PC-9 (cell line): ENCODE data around the gene SMC2. TPM values are rescaled to one million over a fixed set of nuclear protein-coding genes. Genes with fewer than 3 reads are reported as not detected.

ENCODE experiments used
- BruUV-seq: library from RNA; stranded (reverse); fragments of 400-500 nt; replicated peaks from 2 replicates; lab custom pipeline; 2021; lab: Mats Ljungman, UMichigan
- CTCF ChIA-PET: fragments of 300-600 bp; sonication (Branson Sonifier 250); formaldehyde crosslinking; loops from one replicate; lab custom pipeline; 2022; ENCODE audit warnings: antibody characterized with exemption; lab: Charles Lee
- POLR2A ChIA-PET: fragments of 300-600 bp; sonication (Branson Sonifier 250); formaldehyde crosslinking; loops from one replicate; lab custom pipeline; 2022; ENCODE audit warnings: antibody characterized with exemption; ENCODE audit not compliant: unreplicated experiment; lab: Charles Lee
- DNase-seq, 2 experiments: peaks; one replicate each; pipeline versions ENCODE4 v3.0.0 to v3.0.0-alpha.2; 2015 to 2022; ENCODE audit warnings: mixed read lengths in 1 of 2
- H2AFZ ChIP-seq: fragments of 200-600 bp; sonication (generic); 2 replicates; pipeline ENCODE4 v1.8.1; 2017; ENCODE audit warnings: antibody characterized with exemption
- H3F3A ChIP-seq: fragments of 200-600 bp; sonication (generic); 2 replicates; pipeline ENCODE4 v1.8.1; 2017; ENCODE audit warnings: antibody characterized with exemption, mild to moderate bottlenecking, low read depth; ENCODE audit not compliant: insufficient read depth
- H3K27ac ChIP-seq: fragments of 200-600 bp; sonication (generic); 2 replicates; pipeline ENCODE4 v1.6.1; 2016; ENCODE audit warnings: mixed run types
- H3K27me3 ChIP-seq: fragments of 200-600 bp; sonication (generic); 2 replicates; pipeline ENCODE4 v1.6.1; 2016; ENCODE audit warnings: low read depth, mixed run types; ENCODE audit not compliant: insufficient read depth
- H3K36me3 ChIP-seq: fragments of 200-600 bp; sonication (generic); 2 replicates; pipeline ENCODE4 v1.6.1; 2016; ENCODE audit warnings: low read depth, mixed run types
- H3K4me1 ChIP-seq: fragments of 200-600 bp; sonication (generic); replicated peaks from 2 replicates; pipeline ENCODE4 v1.6.1; 2016; ENCODE audit warnings: mixed run types; ENCODE audit not compliant: insufficient read depth
- H3K4me2 ChIP-seq: fragments of 200-600 bp; sonication (generic); 2 replicates; pipeline ENCODE4 v1.6.1; 2017; ENCODE audit warnings: mixed run types
- H3K4me3 ChIP-seq: fragments of 200-600 bp; sonication (generic); 2 replicates; pipeline ENCODE4 v1.6.1; 2016; ENCODE audit warnings: mixed run types
- H3K79me2 ChIP-seq: fragments of 200-600 bp; sonication (generic); 2 replicates; pipeline ENCODE4 v1.6.1; 2017; ENCODE audit warnings: low read depth, mixed run types
- H3K9me2 ChIP-seq: fragments of 200-600 bp; sonication (generic); 2 replicates; pipeline ENCODE4 v1.8.1; 2017; ENCODE audit warnings: mild to moderate bottlenecking; ENCODE audit not compliant: insufficient read depth
- H3K9me3 ChIP-seq: fragments of 200-600 bp; sonication (generic); 2 replicates; pipeline ENCODE4 v1.8.1; 2016; ENCODE audit warnings: low read depth; ENCODE audit not compliant: insufficient read depth
- H4K20me1 ChIP-seq: fragments of 200-600 bp; sonication (generic); 2 replicates; pipeline ENCODE4 v1.8.1; 2017; ENCODE audit not compliant: insufficient read depth
- CTCF ChIP-seq: fragments of 200-600 bp; sonication (generic); conservative IDR thresholded peaks from 2 replicates; pipeline ENCODE4 v1.6.1; 2017; ENCODE audit warnings: mixed run types, antibody characterized with exemption, mild to moderate bottlenecking, moderate library complexity
- EZH2 ChIP-seq: fragments of 200-600 bp; sonication (generic); IDR thresholded peaks from 2 replicates; pipeline ENCODE4 v1.8.0; 2017; ENCODE audit warnings: antibody characterized with exemption, low read depth
- intact Hi-C: fragments of 100-400 bp; cut with micrococcal nuclease; formaldehyde crosslinking; loops from one replicate; pipeline ENCODE4 v1.10.0; 2022; ENCODE audit not compliant: unreplicated experiment
- total RNA-seq: library from RNA; stranded (reverse); gene quantifications from 2 replicates; pipeline ENCODE4 v1.2.3, GENCODE V29; 2021

The SMC2 gene
- total RNA-seq, 1 experiment from 2014 or later = 40.5 TPM

- CTCF ChIA-PET = no interaction called here
- no peak for TF ChIP-seq CTCF
- intact Hi-C loops = no loop called here
Observed at GRCh38 chr9:104078596-104078995, 15.5 kb upstream of the SMC2 start.

GRCh38 chr9:104080983-104081382 lies 13.1 kb upstream of the SMC2 start:
- Histone ChIP-seq H3K4me2 (no peak overlapping the region), H3K9me3 (no peaks in the 10 kb centered on the region; the same call in 1 of the 2 replicates), H3K36me3 (no peaks in the 10 kb centered on the region), H2AFZ (no peak overlapping the region), H3K9me2 (no peaks in the 10 kb centered on the region), H3K4me1 (no peaks in the 10 kb centered on the region), H4K20me1 (no peaks in the 10 kb centered on the region), H3K4me3 (no peak overlapping the region), H3F3A (no peaks in the 10 kb centered on the region), H3K27ac (no peak overlapping the region), H3K79me2 (no peaks in the 10 kb centered on the region), H3K27me3 (no peaks in the 10 kb centered on the region)
- no peak for TF ChIP-seq EZH2
- no peak for TF ChIP-seq CTCF
- intact Hi-C loops = no loop called here
- BruUV-seq = no TSS peak
- DNase-seq = no peak
- ChIA-PET POLR2A (no interaction called here), CTCF (no interaction called here)

More at GRCh38 chr9:104078596-104078995, 15.5 kb upstream of the SMC2 start:
- Histone ChIP-seq H3K4me1 (no peaks in the 10 kb centered on the region), H3K36me3 (no peaks in the 10 kb centered on the region), H4K20me1 (no peaks in the 10 kb centered on the region), H3F3A (no peaks in the 10 kb centered on the region), H3K4me2 (no peak overlapping the region), H3K9me3 (no peaks in the 10 kb centered on the region; the same call in 1 of the 2 replicates), H3K27me3 (no peaks in the 10 kb centered on the region), H3K79me2 (no peaks in the 10 kb centered on the region), H3K4me3 (no peak overlapping the region), H3K9me2 (no peaks in the 10 kb centered on the region), H3K27ac (no peak overlapping the region), H2AFZ (no peak overlapping the region)
- BruUV-seq = no TSS peak
- POLR2A ChIA-PET = no interaction called here
- no peak for DNase-seq

GRCh38 chr9:104082168-104082567 lies 11.9 kb upstream of the SMC2 start:
- ChIA-PET POLR2A (interaction anchor here (0.5 kb wide), 1 partner anchor 12 kb away, joined by 3 read pairs; the partner anchor contains the start of gene SMC2), CTCF (no interaction called here)
- Histone ChIP-seq H2AFZ (no peak overlapping the region), H3K27me3 (no peaks in the 10 kb centered on the region), H3K9me2 (no peaks in the 10 kb centered on the region), H3K4me2 (no peak overlapping the region), H3K79me2 (no peaks in the 10 kb centered on the region), H4K20me1 (no peaks in the 10 kb centered on the region), H3K4me1 (no peaks in the 10 kb centered on the region), H3K36me3 (no peaks in the 10 kb centered on the region), H3K27ac (no peak overlapping the region), H3K4me3 (no peak overlapping the region), H3K9me3 (no peaks in the 10 kb centered on the region; the same call in 1 of the 2 replicates), H3F3A (no peaks in the 10 kb centered on the region)
- TF ChIP-seq EZH2 (no peak), CTCF (no peak)
- BruUV-seq = no TSS peak
- intact Hi-C loops = no loop called here
- DNase-seq = no peak
